GM21381 (cell line): ENCODE results near the gene PPARGC1A.

Source experiments
- ATAC-seq: cut with Tn5 transposase; IDR thresholded peaks from one replicate; pipeline ENCODE4 v1.9.1; 2021; ENCODE audit warnings: mild to moderate bottlenecking, moderate library complexity; ENCODE audit not compliant: unreplicated experiment

Gene PPARGC1A

GRCh38 chr4:23889814-23890341, at the start of gene PPARGC1A:
Gene PPARGC1A, minus strand, starts transcription at chr4:23890047. Its CDS starts 90 bp downstream, at chr4:23889957.
- no peak for ATAC-seq

GRCh38 chr4:23938796-23939195, 48.9 kb upstream of the PPARGC1A start:
- no peak for ATAC-seq

- no peak for ATAC-seq
Observed at GRCh38 chr4:23937173-23937572, 47.3 kb upstream of the PPARGC1A start.

GRCh38 chr4:23934915-23935314, 45.1 kb upstream of the PPARGC1A start:
- no peak for ATAC-seq

- ATAC-seq = no peak
Observed at GRCh38 chr4:23934223-23934622, 44.4 kb upstream of the PPARGC1A start.

- no peak for ATAC-seq
Observed at GRCh38 chr4:23932901-23933308, 43.1 kb upstream of the PPARGC1A start.

GRCh38 chr4:23932186-23932585, 42.3 kb upstream of the PPARGC1A start:
- no peak for ATAC-seq

- ATAC-seq = no peak
Observed at GRCh38 chr4:23931489-23931830, 41.6 kb upstream of the PPARGC1A start.

- no peak for ATAC-seq
Observed at GRCh38 chr4:23930750-23931488, 41.1 kb upstream of the PPARGC1A start.

- no peak for ATAC-seq
Observed at GRCh38 chr4:23929248-23929647, 39.4 kb upstream of the PPARGC1A start.

GRCh38 chr4:23924556-23924955, 34.7 kb upstream of the PPARGC1A start:
- ATAC-seq = no peak

GRCh38 chr4:23923840-23924239, 34.0 kb upstream of the PPARGC1A start:
- ATAC-seq = no peak

GRCh38 chr4:23923141-23923540, 33.3 kb upstream of the PPARGC1A start:
- no peak for ATAC-seq

- ATAC-seq = no peak
Observed at GRCh38 chr4:23922541-23923111, 32.8 kb upstream of the PPARGC1A start.

GRCh38 chr4:23922013-23922412, 32.2 kb upstream of the PPARGC1A start:
- ATAC-seq = no peak

GRCh38 chr4:23921447-23921845, 31.6 kb upstream of the PPARGC1A start:
- no peak for ATAC-seq

GRCh38 chr4:23920716-23921446, 31.0 kb upstream of the PPARGC1A start:
- ATAC-seq = no peak

GRCh38 chr4:23920296-23920695, 30.4 kb upstream of the PPARGC1A start:
- ATAC-seq = no peak

GRCh38 chr4:23916282-23916681, 26.4 kb upstream of the PPARGC1A start:
- ATAC-seq = no peak

- no peak for ATAC-seq
Observed at GRCh38 chr4:23915459-23916132, 25.7 kb upstream of the PPARGC1A start.
